HG03571 (cell line): ENCODE results near the gene RAB31.
"Not testable (repeated sequence)": the region's sequence is repeated elsewhere in the genome, so short reads cannot be mapped to it uniquely, and the experiment has no call there.

Experiments
- ATAC-seq: cut with Tn5 transposase; IDR thresholded peaks from one replicate; pipeline ENCODE4 v1.9.1; 2021; ENCODE audit not compliant: unreplicated experiment

RAB31 gene

DNA sequence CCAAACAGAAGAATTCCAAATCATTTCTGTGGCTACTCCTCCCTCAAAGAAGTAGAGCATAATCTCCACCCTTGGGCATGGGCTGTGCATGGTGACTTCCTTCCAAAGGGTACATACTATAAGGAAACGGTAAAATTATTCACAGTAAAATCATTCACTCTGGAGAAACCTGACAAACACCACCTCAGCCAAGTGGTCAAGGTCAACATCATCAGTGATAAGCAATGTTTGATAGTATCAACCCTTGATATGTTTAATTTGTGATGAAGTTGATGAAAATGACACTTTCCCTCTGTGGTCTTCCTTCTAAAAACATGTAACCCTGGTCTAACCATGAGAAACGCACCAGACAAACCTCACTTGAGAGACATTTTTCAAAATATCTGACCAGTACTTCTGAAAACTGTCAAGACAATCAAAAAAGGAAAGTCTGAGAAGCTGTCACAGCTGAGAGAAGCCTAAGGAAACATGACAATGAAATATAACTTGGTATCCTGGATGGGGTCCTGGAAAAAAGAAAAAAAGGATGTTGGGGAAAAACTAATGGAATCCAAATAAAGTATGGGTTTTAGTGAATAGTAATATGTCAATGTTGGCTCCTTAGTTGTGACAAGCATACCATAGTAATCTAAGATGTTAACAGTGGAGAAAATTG is 168.2 kb downstream of the RAB31 start:
- no peak for ATAC-seq

DNA sequence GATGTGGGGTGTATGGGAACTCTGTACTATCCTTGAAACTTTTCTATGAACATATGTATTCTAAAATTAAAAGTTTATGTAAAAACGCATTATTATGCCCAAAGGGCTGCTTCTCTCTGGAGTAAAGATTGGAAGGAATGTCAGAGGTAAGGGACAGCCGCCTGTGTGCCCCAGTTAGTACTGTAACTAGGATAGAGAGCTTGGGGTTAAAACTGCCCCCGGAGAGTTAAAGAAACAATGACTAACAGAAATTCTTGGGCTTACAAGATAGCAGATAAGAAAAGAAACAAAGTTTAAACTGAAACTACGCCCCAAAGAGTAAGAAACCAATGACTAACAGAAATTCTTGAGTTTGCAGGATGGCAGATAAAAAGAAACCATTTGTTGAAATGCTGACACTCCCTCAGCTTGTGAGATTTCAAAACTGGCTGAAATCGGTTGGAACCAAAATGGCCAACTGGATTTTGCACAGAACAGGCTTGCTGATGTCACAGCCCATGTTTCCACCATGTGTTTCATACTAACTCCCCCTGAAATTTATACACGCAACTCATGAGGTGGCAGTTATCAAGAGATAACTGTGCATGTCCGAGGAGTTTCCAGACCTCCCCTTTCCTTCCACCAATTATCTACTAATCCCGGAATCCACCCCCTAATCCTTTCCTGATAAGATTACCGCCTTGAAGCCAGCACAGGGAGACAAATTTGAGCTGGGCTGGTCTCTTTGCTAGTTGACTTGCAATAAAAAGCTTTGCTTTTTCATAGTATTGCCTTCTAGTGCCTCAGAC is 169.0 kb downstream of the RAB31 start:
- ATAC-seq, result no peak

GRCh38 chr18:9877655-9878014 is 169.5 kb downstream of the RAB31 start:
- no peak for ATAC-seq

- ATAC-seq, result no peak
Measured at GRCh38 chr18:9878095-9878494, 170.0 kb downstream of the RAB31 start.

- ATAC-seq, result no peak
Measured at GRCh38 chr18:9878783-9879242, 170.7 kb downstream of the RAB31 start.

DNA sequence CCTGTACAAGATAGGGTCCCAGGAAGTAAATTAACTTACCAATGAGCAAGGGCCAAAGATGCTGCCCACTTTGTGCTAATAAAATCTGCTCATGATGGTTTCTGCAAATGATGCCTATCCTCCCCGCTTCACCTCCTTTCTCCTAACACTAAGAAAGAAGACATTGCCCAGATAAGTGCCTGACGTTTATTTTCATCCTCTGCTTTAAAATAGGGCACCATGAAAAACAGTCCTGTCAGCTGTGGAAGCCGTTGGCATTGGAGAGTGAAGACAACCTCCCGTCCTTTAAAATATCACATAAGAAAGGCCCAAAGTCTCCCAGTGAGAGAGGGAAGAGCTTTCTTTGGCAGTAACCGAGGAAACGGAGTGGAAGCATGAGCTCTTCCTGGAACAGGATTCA is 176.0 kb downstream of the RAB31 start:
- no peak for ATAC-seq

DNA sequence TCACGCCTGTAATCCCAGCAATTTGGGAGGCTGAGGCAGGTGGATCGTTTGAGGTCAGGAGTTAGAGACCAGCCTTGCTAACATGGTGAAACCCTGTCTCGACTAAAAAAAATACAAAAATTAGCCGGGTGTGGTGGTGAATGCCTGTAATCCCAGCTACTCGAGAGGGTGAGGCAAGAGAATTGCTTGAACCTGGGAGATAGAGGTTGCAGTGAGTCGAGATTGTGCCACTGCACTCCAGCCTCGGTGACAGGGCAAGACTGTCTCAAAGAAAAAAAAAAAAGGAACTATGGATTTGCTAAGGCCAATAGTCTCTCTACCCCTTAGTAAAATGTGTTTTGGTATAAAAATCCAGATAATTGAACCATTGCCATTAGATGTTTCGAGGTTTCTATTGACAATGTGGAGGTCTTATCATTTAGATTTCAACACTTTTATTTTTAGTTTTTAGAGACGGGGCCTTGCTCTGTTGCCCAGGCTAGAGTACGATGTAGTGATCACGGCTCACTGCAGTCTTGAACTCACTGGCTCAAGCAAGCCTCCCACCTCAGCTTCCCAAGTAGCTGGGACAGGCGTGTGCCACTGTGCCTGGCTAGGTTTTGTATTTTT is 176.5 kb downstream of the RAB31 start:
- no peak for ATAC-seq

DNA sequence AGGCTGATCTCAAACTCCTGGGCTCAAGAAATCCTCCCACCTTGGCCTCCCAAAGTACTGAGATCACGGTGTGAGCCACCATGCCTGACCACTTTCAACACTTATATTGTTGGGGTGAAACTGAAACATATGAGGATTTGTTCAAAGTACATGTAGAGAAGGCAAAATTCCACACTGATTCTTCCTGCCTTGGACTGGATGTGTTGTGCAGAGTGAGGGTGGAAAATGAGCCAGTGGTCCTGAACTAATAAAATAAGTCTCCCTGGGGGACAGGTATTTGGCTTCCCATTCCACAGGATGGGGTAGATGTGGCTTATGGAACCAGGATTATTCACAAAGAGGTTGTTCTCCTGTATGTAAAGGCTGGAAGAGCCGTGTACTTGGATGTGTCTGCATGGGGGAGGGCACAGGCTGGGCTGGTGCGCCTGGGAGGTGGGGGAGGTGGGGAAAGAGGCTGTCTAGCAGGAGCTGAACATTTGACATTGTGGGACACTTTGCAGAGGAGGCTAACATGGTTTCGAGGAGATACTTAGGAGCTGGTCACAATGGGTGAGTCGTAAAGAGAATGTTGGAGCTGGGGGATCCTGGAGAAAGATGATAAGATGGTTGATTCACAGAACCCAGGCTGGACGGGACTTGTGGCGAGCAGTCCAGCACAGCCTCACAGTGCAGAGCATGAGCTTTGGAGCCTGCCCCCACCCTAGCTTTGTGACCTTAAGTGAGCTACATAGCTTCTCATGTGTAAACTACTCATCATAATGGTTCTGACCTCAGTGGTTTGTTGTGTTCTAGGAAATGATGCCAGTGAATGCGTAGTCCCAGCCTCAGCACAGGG is 177.3 kb downstream of the RAB31 start, which contains the start of gene TXNDC2:
TXNDC2 (plus strand) TSS at position 804 of the 835 bp plus-strand sequence. CDS start 708 bp downstream, outside the sequence.
- ATAC-seq, result no peak

DNA sequence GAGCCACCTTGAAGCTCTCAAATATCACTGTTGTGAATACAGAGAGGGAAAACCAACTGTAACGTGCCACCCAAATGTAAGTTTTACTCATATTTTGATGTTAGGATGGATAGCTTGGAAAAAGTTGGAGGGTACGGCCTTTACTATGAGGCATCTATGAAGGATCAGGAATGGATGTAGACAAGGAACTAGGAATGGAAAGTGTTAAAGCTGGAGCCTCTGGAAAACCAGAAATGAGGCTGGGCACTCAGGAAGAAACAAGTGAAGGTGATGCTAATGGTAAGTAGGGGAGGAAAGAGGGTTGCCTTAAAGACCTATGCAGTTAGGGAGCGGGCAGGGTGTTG is 177.9 kb downstream of the RAB31 start:
- no peak for ATAC-seq

GRCh38 chr18:9887992-9888391 is 179.9 kb downstream of the RAB31 start:
- no peak for ATAC-seq

DNA sequence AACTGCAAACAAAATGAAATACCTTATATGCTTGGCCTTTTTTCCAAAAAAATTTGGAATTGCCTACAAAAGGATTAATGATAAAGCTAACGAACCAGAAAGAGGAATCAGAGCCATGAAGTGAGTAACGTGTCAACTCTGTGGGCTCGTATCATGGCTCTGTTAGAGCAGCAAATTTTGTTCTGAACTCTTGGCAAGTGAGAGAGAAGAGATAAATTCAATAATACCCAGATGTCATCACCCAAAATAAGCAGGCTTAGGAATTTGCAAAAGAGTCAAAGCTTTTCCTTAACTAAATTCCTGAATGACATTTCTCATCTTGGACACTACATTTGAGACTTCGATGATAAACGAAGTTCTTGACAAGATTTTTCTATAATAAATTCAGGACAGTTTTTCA is 182.1 kb downstream of the RAB31 start:
- ATAC-seq, result no peak

DNA sequence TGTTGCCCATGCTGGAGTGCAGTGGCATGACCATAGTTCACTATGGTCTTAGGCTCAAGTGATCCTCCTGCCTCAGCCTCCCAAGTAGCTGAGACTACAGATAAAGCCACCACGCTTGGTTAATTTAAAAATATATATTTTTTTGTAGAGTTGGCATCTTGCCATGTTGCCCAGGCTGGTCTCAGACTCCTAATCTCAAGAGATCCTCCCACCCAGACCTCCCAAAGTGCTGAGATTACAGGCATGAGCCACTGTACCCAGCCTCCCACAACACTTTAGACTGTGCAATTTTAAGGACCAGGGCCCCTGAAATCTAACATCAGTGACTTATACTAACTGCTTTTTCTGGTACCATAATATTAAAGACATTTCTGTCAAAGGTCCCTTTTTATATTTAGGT is 182.9 kb downstream of the RAB31 start:
- no peak for ATAC-seq

DNA sequence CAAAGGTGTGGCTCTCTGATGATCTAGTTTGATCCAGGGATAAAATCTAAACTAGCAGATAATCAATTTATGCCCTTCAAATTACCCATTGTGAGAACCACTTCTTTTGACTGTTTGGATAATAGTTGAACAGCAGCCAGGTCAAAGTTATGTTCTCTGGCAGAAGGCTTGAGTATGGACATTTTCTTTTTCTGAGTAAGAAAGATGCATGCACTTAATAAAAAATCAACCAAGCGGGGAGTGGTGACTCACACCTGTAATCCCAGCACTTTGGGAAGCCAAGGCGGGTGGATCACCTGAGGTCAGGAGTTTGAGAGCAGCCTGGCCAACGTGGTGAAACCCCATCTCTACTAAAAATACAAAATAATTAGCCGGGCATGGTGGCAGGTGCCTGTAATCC is 183.4 kb downstream of the RAB31 start:
- ATAC-seq, result not testable (repeated sequence)

DNA sequence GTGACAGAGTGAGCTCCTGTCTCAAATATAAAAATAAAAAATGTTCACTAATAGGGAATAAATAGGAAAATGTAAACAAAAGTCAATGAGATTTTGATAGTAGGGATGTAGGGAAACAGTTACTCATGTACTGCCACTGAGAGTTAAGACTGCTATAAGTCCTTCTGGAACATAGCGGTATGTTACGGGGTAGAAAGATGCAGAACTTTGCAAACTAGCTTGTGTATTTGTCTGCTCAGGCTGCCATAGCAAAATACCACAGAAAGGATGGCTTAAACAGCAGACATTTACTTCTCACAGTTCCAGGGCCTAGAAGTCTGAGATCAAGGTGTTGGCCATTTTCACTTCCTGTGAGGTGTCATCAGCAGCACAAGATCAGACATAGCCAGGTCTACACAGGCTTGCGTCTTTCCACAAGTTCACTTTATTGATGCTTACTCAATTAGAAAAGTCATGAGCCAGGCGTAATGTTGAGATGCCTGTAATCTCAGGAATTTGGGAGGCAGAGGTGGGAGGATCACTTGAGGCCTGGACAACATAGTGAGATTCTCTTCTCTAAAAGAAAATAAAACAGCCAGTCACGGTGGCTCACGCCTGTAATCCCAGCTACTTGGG is 186.5 kb downstream of the RAB31 start:
- no peak for ATAC-seq

DNA sequence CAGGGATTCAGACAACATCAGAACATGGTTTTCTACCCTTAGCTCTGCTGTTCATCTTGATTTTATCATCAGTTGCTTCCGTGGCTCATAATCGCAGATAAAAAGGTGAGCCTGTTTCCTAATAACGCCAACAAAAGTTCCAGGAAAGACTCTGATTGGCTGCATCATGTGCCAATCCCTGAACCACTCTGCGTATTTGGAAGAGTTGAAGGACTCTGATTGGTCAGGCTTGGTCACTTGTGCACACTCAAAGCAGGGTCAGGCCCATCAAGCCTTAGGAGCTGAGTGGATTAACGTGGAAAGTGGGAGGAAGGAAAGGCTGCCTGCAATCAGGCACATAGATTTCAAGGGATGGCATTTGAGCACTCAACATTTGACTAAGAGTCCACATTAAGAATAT is 189.0 kb downstream of the RAB31 start:
- ATAC-seq, result no peak

- ATAC-seq, result not testable (repeated sequence)
Measured at GRCh38 chr18:9897787-9898291, 189.7 kb downstream of the RAB31 start.

DNA sequence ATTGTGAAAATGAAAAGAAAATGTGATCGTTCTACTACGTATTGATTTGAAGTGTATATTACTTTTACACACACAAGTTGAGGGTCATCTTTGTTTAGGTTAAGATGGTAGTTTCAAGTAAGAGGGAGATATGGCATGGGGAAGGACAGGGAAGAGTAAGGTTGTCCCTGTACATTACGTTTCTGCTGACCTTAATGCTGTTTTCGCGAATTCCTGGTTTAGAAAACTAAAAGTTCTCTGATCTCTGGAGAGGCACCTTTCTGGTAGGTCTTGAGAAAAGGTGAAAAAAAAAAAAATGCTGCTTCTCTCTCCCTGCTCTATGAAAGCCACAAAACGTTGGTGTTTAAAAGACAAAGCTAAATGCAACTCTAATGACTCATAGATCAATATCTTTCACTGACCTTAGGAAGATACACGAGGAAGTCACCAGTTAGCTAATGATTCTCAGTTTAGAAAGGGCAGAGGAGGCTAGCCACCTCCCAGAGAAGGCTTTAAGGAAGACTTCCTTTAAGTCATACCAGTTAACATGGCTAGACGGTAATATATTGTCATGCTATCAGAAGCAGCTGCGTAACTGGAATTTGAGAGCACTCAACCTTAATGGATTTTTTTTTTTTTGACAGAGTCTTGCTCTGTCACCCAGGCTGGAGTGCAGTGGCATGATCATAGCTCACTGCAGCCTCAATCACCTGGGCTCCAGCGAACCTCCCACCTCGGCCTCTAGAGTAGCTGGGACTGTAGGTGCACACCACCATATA is 190.9 kb downstream of the RAB31 start:
- ATAC-seq, result no peak

- ATAC-seq, result not testable (repeated sequence)
Measured at GRCh38 chr18:9899550-9899930, 191.4 kb downstream of the RAB31 start.

DNA sequence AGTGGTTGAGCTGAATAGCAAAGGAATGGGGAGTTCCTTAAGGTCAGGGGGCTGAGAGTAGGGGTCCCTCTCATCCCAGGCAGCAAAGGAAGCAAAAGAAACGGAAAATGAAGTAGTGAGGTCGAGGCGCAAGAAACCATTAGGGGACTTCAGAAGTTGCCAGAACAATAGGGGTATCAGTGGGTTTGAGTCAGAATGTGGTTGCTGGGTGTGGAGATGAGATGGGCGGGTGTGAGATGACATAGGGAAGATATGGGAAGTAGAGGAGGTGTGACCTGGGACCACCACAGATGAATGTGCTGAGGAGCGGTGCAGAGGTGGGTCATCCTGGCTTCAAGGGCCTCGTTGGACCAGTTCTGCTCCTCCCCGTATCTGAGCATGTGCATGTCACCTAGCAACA is 192.6 kb downstream of the RAB31 start:
- ATAC-seq, result no peak

DNA sequence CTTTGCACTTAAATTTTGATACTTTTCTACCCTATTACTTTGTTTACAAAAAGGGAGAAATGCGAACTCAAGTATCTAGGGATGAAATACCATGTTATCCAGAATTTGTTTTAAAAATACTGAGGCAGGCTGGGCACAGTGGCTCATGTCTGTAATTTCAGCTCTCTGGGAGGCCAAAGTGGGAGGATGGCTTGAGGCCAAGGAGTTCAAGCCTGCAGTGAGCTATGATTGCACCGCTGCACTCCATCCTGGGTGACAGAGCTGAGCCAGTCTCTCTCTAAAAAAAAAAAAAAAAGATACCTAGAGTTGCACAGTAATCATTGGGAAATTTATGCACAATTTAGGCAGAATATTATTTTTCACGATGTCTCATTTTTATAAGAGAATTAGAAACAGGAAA is 193.3 kb downstream of the RAB31 start:
- ATAC-seq, result no peak
